HepG2 (cell line): Measurements from ENCODE around the gene GPT2. TPM values are rescaled to one million over a fixed set of nuclear protein-coding genes. Genes with fewer than 3 reads are reported as not detected.
A peak's percentile ranks its signal among the peaks of the same experiment; 100 is the strongest.

Source experiments
- KDM3A ChIP-seq: IDR thresholded peaks from 2 replicates; pipeline ENCODE4 v1.6.1; 2018; ENCODE audit warnings: low read depth, missing compliant biosample characterization
- SP4 ChIP-seq: sonication (generic); formaldehyde crosslinking; IDR thresholded peaks from 2 replicates; pipeline ENCODE4 v1.8.1; 2023; ENCODE audit warnings: mild to moderate bottlenecking, missing genetic modification reagents
- SP5 ChIP-seq: IDR thresholded peaks from 2 replicates; pipeline ENCODE4 v1.6.1; 2016; ENCODE audit warnings: low read depth, borderline replicate concordance
- ZKSCAN1 ChIP-seq: fragments of 150-350 bp; IDR thresholded peaks from 2 replicates; pipeline ENCODE4 v1.6.1; 2014; ENCODE audit warnings: low read length
- ZNF33B ChIP-seq: sonication (generic); formaldehyde crosslinking; IDR thresholded peaks from 2 replicates; pipeline ENCODE4 v1.5.1; 2020; ENCODE audit warnings: mild to moderate bottlenecking, missing genetic modification reagents
- ZNF556 ChIP-seq: sonication (generic); formaldehyde crosslinking; IDR thresholded peaks from 2 replicates; pipeline ENCODE4 v1.4.0; 2020; ENCODE audit warnings: mild to moderate bottlenecking, missing genetic modification reagents, borderline replicate concordance
- ZNF724P ChIP-seq: sonication (generic); formaldehyde crosslinking; IDR thresholded peaks from 2 replicates; pipeline ENCODE4 v1.8.0; 2022; ENCODE audit warnings: missing genetic modification reagents, borderline replicate concordance
- polyA plus RNA-seq, 8 experiments: library from polyadenylated mRNA; depleted of rRNA in 3 of 8; stranded (reverse) in 7 of 8; unstranded in 1 of 8; fragments of >200 nt; fragmentation: Illumina TruSeq in 4 of 8; extraction: Trizol in 4 of 8; gene quantifications; 2 replicates each; pipeline versions ENCODE4 v1.2.1 to v1.2.3, GENCODE V29; 2011 to 2016; ENCODE audit warnings: low read depth in 4 of 8, missing spikeins in 1 of 8, mixed read lengths in 1 of 8; ENCODE audit not compliant: insufficient read depth in 1 of 8
- total RNA-seq, 5 experiments: library from RNA; depleted of rRNA; stranded (reverse); fragments of >200 nt; fragmentation: Illumina TruSeq; extraction: Trizol; gene quantifications; 2 replicates each; pipeline ENCODE4 v1.2.3, GENCODE V29; 2016; ENCODE audit warnings: low read depth in 1 of 5
- TF ChIP-seq, protein P1 (sequence below): sonication (generic); formaldehyde crosslinking; IDR thresholded peaks from 2 replicates; pipeline ENCODE4 v1.4.0; 2020; ENCODE audit warnings: missing genetic modification reagents
- TF ChIP-seq, protein P2 (sequence below): sonication (generic); formaldehyde crosslinking; IDR thresholded peaks from 2 replicates; pipeline ENCODE4 v1.5.0; 2020; ENCODE audit warnings: missing genetic modification reagents
- TF ChIP-seq, protein P3 (sequence below): sonication (generic); formaldehyde crosslinking; IDR thresholded peaks from 2 replicates; pipeline ENCODE4 v1.9.0; 2022; ENCODE audit warnings: missing genetic modification reagents, mild to moderate bottlenecking, borderline replicate concordance

GPT2 gene
- total and polyA plus RNA-seq, 2 of the 13 experiments (the other 11 are each of a cell fraction or from before 2014, with no cell fraction given): 138 to 267 TPM

DNA sequence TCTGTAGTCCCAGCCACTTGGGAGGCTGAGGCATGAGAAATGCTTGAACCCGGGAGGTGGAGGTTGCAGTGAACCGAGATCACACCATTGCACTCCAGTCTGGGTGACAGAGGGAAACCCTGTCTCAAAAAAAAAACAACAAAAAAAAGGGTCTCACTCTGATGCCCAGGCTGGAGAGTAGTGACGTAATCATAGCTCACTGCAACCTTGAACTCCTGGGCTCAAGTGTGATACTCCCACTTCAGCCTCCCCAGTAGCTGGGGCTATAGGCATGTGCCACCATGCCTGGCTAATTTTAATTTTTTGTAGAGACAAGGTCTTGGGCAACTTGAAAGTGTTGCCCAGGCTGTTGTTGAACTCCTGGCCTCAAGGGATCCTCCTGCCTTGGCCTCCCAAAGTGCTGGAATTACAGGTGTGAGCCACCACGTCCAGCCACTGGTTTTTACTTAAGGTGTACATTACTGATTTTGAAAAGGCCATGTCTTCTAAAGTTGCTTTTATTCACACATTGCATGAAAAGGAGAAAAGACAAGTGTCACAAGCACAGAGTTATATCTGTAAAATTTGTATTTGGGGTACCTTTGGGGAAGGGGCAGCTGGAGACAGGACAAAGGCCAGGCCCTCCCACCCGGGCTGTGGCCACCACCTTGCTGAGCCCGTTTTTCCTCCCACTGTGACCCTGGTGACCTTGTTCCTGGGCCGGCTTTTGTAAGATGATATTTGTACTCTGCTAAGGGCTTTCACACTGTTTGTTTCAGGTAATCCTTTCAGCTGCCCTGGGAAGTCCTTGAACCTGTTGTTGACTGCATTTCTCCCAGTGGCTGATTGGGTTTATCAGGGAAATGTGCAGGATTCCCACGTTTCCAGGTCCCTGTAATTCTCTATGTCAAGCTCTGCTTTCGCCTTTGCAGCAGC lies 11.5 kb downstream of the GPT2 start (continued):
- TF ChIP-seq KDM3A (CRISPR knock-in tag) (no peak), ZKSCAN1 (no peak), ZNF33B (no peak), SP5 (CRISPR knock-in tag) (peak; percentile 93), SP4 (CRISPR knock-in tag) (no peak; the same call in none of the 2 replicates), ZNF724P (CRISPR knock-in tag) (no peak), ZNF556 (CRISPR knock-in tag) (peak; percentile 94; the same call in 1 of the 2 replicates)
- TF ChIP-seq, protein P1, sequence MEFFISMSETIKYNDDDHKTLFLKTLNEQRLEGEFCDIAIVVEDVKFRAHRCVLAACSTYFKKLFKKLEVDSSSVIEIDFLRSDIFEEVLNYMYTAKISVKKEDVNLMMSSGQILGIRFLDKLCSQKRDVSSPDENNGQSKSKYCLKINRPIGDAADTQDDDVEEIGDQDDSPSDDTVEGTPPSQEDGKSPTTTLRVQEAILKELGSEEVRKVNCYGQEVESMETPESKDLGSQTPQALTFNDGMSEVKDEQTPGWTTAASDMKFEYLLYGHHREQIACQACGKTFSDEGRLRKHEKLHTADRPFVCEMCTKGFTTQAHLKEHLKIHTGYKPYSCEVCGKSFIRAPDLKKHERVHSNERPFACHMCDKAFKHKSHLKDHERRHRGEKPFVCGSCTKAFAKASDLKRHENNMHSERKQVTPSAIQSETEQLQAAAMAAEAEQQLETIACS (CRISPR knock-in tag): no peak
- TF ChIP-seq, protein P2, sequence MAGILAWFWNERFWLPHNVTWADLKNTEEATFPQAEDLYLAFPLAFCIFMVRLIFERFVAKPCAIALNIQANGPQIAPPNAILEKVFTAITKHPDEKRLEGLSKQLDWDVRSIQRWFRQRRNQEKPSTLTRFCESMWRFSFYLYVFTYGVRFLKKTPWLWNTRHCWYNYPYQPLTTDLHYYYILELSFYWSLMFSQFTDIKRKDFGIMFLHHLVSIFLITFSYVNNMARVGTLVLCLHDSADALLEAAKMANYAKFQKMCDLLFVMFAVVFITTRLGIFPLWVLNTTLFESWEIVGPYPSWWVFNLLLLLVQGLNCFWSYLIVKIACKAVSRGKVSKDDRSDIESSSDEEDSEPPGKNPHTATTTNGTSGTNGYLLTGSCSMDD (CRISPR knock-in tag): no peak
- TF ChIP-seq, protein P3, sequence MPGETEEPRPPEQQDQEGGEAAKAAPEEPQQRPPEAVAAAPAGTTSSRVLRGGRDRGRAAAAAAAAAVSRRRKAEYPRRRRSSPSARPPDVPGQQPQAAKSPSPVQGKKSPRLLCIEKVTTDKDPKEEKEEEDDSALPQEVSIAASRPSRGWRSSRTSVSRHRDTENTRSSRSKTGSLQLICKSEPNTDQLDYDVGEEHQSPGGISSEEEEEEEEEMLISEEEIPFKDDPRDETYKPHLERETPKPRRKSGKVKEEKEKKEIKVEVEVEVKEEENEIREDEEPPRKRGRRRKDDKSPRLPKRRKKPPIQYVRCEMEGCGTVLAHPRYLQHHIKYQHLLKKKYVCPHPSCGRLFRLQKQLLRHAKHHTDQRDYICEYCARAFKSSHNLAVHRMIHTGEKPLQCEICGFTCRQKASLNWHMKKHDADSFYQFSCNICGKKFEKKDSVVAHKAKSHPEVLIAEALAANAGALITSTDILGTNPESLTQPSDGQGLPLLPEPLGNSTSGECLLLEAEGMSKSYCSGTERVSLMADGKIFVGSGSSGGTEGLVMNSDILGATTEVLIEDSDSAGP: peak; percentile 37
